HG03039 (cell line): Measurements from ENCODE around the gene STEAP4.
"Not testable (repeated sequence)": the region's sequence is repeated elsewhere in the genome, so short reads cannot be mapped to it uniquely, and the experiment has no call there.

Experiments
- ATAC-seq: cut with Tn5 transposase; IDR thresholded peaks from one replicate; pipeline ENCODE4 v1.9.1; 2021; ENCODE audit warnings: mild to moderate bottlenecking, moderate library complexity; ENCODE audit not compliant: unreplicated experiment

Gene STEAP4

DNA sequence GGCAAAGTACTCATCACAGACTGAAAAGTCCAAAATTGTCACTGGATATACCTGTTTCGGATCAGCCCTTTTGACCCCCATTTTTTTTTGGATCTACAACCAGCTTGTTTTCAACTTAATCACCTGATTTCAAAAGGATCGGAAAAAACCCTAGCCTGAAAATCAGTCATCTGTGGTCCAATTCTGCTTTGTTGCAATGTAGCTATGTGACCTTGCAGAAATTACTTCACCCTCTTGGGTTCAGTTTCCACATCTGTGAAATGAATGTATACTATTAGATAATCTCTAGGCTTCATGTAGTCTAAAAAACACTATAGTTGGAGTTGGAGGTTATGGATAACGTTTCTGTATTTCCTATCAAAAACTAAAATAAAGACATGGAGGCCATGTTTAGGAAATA lies 37.1 kb downstream of the STEAP4 start:
- no peak for ATAC-seq

DNA sequence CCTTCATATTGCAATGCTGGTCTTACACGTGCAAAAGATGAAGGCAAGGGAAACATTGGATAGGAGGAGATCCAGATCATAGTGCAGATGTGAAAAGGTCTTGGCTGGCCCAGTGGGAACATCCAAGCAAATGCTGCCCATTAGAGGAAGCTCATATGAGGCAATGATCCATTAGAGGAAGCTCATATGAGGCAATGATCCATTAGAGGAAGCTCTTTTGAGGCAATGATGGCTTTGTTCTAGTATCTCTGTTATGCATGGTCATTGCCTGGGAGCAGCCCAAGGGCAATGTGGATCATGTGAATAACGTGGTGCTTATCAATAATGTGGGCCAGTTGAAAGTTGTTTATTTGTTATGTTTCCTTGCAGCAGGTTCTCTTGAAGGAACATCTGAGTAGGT lies 37.8 kb downstream of the STEAP4 start:
- no peak for ATAC-seq

DNA sequence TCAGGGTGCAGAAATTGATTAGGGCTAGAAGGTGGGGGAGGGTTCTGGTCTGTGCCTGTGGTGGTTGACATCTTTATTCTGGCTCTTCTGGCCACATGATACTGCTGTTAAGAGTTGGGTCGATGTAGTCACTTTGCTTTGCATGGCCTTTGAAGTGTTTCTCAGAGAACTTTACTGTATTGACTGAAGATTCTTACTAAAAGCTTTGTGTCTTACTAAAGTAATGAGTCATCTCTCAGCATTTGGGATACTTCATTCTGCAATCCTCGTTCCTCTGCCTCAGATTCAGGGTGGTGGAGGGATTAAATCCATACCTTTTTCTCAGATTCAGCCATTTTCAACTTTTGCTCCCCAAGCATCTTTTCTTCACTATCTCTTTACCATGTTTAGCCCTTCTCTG lies 38.6 kb downstream of the STEAP4 start:
- ATAC-seq, result no peak

DNA sequence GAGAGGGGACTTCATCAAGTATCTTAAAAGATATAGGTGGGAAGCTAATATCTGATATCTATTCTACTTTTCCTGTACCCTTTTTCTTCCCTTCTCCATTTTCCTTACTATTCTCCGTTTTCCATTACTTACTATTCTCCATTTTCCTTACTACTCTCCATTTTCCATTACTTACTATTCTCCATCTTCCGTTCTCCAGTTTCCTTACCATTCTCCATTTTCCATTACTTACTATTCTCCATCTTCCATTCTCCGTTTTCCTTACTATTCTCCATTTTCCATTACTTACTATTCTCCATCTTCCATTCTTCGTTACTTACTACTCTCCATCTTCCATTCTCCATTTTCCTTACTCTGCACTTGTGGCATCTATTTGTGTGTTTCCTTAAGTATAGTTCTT lies 39.3 kb downstream of the STEAP4 start:
- ATAC-seq, result no peak

DNA sequence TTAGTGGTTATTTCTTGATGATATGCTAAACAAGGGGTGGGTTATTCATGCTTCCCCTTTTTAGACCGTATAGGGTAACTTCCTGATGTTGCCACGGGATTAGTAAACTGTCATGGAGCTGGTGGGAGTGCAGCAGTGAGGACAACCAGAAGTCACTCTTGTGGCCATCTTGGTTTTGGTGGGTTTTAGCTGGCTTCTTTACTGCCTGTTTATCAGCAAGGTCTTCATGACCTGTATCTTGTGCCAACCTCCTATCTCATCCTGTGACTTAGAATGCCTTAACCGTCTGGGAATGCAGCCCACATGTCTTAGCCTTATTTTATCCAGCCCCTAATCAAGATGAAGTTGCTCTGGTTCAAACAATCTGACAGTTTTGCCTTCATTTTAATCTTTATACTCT lies 41.7 kb downstream of the STEAP4 start:
- not testable (repeated sequence) for ATAC-seq

DNA sequence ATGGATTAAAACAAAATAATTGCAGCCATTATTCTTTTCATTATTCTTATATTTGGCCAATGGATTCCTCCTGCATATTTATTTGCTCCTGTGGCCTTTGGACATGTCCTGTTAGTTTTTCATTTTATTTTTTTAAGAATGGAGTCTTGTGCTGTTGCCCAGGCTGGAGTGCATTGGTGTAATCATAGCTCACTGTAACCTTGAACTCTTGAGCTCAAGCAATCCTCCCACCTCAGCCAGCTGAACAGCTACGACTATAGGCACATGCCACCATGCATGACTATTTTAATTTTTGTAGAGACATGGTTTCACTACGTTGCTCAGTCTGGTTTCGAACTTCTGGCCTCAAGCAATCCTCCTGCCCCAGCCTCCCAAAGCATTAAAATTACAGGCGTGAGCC lies 44.1 kb downstream of the STEAP4 start:
- ATAC-seq, result no peak

DNA sequence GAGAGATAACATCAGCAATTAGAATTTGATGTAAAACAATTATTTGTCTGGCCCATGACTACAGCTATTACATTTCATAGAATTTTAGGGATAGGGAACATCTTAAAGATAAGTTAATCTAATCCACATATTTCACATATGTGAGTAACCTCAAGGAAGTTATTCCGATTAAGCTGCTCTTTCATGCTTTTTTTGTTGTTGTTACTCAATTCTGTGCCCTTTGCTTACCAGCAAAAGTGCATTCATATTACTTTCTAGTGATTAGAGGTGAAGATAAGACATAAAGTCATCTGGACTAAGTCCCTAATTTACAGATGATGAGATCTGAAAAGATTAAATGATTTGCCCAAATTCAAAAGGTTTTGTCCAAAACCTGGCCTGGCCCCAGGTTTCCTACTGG lies 46.0 kb downstream of the STEAP4 start:
- no peak for ATAC-seq

DNA sequence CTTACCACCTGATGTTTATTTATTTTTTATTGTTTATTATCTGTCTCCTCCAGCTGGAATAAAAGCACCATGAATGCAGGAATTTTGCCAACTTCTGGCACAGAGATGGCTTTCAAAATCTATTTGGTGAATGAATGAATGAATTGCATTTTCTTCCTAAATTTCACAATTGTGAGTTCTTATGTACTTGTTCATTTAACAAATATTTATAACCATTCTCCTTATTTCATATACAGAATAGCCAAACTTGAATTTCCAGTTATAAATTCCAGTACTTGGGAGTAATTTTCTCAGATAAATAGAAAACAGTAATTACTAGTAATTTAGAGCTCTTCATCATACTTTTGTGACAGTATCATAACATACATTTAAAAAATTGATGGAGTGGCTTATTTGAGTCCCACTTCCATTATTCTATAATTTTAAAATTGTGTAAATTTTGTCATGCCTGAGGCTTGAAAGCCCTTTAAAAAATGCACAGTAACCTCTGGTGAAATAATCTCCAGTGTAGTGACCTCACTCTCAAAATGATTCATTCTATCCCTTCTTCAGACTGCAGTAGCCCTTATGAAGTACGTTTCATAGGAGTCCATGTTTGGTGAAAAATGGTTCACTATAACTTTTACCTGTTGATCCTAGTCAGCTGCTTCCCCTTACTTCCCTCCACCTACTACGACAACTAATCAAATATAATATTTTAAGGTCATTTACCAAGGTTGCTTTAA lies 46.9 kb downstream of the STEAP4 start:
- ATAC-seq, result no peak

DNA sequence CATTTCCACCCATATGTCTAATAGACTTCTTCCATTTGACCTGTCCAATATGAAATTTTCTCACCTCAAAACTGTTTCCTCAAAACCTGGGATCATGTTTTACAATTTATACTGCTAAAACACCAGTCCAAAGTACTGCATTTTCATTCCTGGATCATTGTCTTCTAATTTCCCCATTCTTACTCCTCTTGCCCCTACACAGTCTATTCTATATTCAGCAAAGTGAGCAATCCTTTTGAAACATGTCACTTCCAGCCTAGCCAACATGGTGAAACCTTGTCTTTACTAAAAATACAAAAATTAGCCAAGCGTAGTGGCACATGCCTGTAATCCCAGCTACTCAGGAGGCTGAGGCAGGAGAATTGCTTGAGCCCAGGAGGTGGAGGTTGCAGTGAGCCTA lies 48.4 kb downstream of the STEAP4 start:
- not testable (repeated sequence) for ATAC-seq

DNA sequence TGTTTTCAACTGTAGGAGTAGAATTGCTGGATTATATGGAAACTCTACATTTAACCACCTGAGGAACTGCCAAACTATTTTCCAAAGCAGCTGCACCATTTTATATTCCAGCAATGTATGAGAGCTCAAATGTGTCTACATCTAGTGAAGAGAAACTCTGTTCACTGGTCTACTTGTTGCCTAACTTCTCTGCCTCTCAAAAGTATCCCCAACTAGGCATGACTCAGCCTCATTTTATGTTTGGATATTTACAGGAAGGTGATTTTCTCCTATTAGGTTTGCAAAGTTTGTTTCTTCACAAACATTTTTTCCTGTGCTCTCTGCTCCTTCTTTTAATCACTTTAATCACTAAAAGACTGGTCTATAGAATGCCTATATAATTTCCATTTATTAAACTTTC lies 49.8 kb downstream of the STEAP4 start:
- no peak for ATAC-seq

DNA sequence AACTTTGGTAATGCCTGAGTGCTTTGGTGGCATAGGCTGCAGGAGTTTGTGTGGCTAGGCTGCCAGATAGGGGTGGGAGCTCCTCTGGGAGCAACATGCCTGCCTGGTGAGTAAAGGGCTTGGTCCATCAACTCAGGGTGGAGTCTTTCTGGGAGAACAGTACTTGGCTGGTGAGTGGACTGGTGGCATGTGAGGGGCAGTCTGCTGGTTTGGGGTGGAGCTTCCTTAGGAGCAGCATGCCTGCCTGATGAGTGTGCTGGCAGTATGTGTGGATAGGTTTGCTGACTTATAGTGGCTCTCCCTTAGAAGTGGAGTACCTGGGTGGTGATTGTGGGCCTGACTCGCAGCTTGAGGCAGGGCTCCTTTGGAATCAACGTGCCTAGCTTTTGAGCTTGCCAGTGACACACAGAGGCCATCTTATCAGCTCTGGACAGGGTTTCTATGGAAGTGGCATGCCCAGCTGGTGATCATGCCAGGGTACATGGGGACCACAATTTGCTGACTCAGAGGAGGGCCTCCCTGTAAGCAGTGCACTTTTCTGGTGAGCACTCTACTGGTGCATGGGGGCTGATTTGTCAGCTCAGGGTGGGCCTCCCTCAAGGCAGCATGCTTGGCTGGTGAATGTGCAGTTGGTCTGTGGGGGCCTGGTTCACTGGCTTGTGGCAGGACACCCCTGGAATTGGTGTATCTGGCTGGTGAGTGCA lies 51.8 kb downstream of the STEAP4 start:
- ATAC-seq, result no peak

DNA sequence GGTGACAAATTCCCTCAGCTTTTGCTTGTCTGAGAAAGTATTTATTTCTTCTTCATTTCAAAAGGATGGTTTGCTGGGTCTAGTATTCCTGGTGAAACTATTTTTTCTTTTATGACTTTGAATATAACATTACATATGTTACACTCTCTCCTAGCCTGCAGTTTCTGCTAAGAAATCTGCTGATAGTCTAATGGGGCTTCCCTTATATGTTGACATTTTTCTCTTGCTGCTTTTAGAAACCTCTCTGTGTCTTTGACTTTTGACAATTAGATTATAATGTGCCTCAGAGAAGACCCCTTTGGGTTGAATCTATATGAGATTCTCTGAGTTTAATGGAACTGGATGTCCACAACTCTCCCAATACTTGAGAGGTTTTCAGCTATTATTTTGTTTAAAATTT lies 53.1 kb downstream of the STEAP4 start:
- ATAC-seq, result no peak

DNA sequence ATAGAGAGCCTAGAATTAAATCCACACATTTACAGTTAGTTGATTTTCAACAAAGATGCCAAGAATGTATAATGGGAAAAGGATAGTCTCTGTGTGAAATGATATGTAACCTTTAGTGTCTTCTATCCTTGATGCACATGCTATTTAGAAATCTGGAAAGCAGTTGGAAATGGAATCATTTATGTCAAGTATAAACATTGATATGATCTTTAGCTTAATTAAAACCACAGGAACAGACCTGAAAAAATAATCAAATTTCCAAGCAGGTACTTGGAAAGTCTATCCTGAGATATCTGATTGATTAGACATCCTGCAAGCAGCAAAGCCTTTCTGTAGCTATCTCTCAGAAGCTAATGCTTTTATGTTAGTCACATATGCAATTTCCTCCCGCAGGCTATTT lies 62.4 kb downstream of the STEAP4 start:
- ATAC-seq, result no peak

DNA sequence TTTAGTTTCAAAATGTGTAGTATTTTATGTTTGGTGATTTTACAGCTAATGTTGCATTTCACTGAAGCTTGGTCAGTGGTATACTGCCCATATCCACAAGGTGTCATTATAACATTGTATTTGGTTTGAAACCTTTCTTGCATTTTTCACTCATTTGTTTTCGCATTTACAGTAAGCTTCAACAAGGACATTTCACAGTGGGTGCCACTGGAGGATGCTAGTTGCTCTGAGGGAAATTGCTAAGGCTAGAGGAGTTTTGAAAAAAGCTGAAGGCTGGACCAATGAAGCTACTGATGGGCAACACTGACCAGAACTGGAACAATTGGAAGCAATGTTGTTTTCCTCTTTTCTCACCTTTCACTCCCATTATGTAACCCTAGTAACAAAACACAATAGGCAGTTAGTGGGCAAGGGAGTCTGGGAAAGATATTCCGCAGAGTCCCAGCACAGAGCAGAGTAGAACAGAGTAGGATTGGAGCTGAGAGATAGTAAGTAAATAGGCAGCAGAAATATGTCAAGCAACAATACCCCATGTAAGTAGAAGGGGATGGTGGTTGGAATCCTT lies 63.3 kb downstream of the STEAP4 start:
- no peak for ATAC-seq

DNA sequence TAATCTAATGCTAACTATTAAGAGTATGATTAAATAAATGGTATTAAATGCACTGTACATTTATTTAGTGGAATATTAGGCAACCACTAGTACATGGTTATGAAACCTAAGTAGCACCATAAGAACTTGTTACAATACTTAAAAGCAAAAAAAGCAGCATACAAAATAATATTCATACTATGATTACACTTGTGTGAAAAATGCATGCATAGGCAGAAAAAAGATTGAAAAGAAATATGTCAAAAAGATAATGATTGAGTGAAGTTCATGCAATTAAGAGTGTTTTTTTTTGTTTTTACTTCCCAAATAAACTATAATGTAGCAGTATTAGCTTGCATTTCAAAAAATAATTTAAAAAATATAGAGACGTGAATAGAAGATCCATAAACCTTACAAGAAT lies 66.8 kb downstream of the STEAP4 start:
- ATAC-seq, result no peak

DNA sequence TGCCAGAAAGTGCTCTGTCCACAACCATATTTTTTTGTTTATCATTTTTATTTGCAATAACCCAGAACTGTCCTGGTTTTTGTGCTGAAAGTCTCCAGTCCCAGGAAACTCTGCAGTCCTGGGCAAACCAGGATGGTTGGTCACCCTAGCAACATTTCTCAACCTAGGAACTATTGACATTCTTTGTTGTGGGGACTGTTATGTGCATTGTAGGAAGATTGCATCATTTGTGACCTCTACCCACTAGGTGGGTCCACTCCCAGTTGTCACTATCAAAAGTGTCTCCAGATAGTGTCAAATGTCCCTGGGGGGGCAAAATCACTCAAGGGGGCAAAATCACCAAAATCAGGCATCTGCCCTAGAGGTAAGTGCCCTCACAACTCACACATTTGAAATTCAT lies 72.9 kb downstream of the STEAP4 start:
- ATAC-seq, result no peak

DNA sequence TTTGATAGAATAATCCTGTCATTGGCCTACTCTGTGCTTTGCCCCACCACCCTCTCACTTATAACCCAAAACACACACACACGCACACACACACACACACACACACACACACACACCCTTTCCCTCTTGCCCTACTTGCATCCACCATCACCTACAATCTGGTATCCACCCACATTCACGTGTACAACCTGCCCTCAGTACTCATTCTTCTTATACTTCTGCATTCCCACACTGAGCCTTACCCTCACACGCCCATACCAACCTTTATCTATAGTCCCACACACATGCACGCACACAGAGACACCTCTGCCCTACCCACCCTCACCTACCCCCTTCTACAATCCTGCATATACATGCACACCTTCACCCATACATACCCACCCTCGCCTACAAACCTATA lies 76.0 kb downstream of the STEAP4 start:
- no peak for ATAC-seq

DNA sequence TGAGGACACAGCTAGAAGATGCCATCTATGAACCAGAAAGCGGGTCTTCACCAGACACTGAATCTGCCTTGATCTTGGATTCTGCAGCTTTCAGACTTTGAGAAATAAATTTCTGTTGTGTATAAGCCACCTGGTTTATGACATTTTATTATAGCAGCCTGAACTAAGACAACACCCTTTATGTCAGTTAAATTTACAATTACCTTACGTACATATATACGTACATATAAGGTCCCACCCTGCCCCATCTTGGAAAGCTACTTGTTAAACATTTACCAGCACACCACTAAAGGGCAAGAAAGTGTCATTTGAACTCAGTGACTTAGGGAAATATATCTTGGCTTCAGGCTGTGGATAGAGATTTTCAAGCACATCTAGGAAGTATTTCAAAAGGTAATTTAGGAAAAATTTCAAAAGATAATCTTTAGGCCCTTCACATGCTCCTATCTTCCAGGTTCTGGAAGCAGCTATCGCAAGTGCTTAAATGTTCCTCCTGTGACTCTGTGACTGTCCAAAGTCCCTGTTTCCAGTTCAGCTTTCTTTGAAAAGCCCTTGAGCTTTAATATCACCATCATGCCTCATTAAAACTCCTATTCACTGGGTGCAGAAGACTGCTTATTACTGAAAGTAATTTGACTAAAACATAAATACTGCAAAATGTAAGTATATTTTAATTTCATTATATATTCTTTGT lies 77.2 kb downstream of the STEAP4 start:
- no peak for ATAC-seq

DNA sequence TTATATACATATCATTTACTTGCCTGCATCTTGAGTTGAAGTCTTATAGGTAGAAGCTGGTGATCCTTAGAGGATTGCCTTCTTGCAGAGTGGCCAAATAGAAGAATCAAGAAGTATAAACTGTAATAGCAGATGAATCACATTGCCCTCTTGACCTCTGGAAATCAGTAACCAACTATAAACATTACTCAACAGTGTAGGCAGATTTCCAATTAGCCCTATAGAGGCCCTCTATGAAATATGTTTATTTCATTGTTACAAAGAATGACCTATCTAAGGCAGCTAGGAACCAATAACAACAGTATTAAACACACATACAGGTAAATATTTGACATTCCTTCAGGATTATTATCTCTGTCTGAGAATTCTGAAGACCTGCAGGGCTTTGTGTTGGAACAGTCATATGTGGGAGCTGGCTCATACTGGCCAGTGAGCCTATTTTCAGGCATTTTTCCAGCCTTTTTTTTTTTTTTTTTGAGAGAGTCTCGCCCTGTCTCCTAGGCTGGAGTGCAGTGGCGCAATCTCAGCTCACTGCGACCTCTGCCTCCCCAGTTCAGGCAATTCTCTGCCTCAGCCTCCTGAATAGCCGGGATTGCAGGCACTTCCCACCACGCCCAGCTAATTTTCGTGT lies 79.7 kb downstream of the STEAP4 start:
- ATAC-seq, result no peak

DNA sequence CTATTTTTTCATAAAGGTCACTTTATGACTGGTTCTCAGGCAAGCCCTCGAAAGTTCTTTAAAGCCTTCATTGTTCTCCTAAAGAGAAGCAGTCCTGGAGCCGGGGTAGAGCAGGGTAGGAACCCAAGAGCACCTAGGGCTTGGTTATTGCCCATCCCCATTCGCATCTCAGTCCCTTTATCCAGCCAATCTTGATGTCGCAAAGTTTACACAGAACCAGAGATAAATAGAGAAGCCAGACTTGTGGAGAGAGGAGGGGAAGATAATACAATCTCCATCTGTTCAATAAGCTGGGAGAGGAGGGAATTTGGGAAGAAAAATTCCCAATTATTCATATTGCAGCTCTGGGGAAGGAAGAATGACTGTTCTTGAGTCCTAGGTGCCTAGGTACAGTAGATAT lies 80.5 kb downstream of the STEAP4 start:
- ATAC-seq, result no peak

DNA sequence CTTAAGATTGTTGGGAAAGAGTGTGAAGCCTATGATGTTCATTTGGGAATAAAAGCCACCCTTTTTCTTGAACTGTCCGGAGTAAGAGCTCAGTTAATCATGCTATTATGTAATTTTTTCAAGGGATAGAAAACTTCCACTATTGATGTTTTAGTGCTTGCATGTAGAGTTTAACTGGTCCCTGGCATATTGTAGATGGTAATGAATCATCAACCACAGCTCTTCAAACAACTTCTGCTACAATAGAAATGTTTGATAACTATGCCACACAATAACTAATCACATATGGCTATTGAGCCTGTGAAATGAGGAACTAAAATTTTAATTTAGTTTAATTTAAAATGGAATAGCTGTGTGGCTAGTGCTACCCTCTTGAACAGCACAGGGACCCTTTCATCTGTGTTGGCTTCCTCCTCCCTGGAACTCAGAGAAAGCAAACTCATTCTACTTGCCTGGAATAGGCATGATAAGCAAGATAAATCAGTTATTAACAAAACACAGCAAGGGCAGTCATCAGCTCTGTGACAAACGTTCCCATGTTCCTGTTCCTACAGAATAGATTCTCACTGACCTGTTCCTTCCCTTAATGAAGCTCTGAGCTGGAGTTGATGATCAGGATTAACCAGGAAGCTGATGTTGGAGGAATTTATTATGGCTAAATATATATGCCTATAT lies 82.0 kb downstream of the STEAP4 start:
- no peak for ATAC-seq
